ENCODE data around the gene CABLES1.

Gene CABLES1

GRCh38 chr18:23223641-23224040 is 88.4 kb downstream of the CABLES1 start:
- Mint-ChIP-seq H3K9me3 (ENCODE audit: low read depth) (no peaks in the 10 kb centered on the region), H3K36me3 (no peaks in the 10 kb centered on the region), H3K4me1 (ENCODE audit: low read depth) (peaks cover 3% of the 10 kb centered on the region), H3K4me3 (no peak overlapping the region), H3K27ac (no peak overlapping the region), H3K27me3 (no peaks in the 10 kb centered on the region)

GRCh38 chr18:23225503-23225902 is 90.2 kb downstream of the CABLES1 start:
- no peaks in the 10 kb centered on the region for H3K36me3 Mint-ChIP-seq
- H3K27ac Mint-ChIP-seq = no peak overlapping the region
- peaks cover 11% of the 10 kb centered on the region for H3K4me1 Mint-ChIP-seq (ENCODE audit: low read depth)
- no peak overlapping the region for H3K4me3 Mint-ChIP-seq
- no peaks in the 10 kb centered on the region for H3K27me3 Mint-ChIP-seq
- no peaks in the 10 kb centered on the region for H3K9me3 Mint-ChIP-seq (ENCODE audit: low read depth)

- H3K27ac Mint-ChIP-seq = no peak overlapping the region
- H3K27me3 Mint-ChIP-seq = no peaks in the 10 kb centered on the region
- H3K4me3 Mint-ChIP-seq = no peak overlapping the region
- peaks cover 19% of the 10 kb centered on the region for H3K4me1 Mint-ChIP-seq (ENCODE audit: low read depth)
- no peaks in the 10 kb centered on the region for H3K9me3 Mint-ChIP-seq (ENCODE audit: low read depth)
- H3K36me3 Mint-ChIP-seq = no peaks in the 10 kb centered on the region
These were observed 91.1 kb downstream of the CABLES1 start for GRCh38 chr18:23226391-23226790.

- Mint-ChIP-seq H3K27me3 (no peaks in the 10 kb centered on the region), H3K36me3 (no peaks in the 10 kb centered on the region), H3K27ac (no peak overlapping the region), H3K4me3 (no peak overlapping the region), H3K4me1 (ENCODE audit: low read depth) (peaks cover 25% of the 10 kb centered on the region), H3K9me3 (ENCODE audit: low read depth) (no peaks in the 10 kb centered on the region)
These were observed 91.8 kb downstream of the CABLES1 start for GRCh38 chr18:23226930-23227725.

- no peaks in the 10 kb centered on the region for H3K36me3 Mint-ChIP-seq
- H3K27ac Mint-ChIP-seq = no peak overlapping the region
- peaks cover 29% of the 10 kb centered on the region for H3K4me1 Mint-ChIP-seq (ENCODE audit: low read depth)
- no peaks in the 10 kb centered on the region for H3K9me3 Mint-ChIP-seq (ENCODE audit: low read depth)
- H3K27me3 Mint-ChIP-seq = no peaks in the 10 kb centered on the region
- no peak overlapping the region for H3K4me3 Mint-ChIP-seq
These were observed 92.4 kb downstream of the CABLES1 start for GRCh38 chr18:23227726-23228070.

GRCh38 chr18:23228102-23229061 is 93.1 kb downstream of the CABLES1 start:
- Mint-ChIP-seq H3K4me1 (ENCODE audit: low read depth) (peaks cover 29% of the 10 kb centered on the region), H3K9me3 (ENCODE audit: low read depth) (no peaks in the 10 kb centered on the region), H3K27ac (peak overlapping the region; percentile 70), H3K4me3 (peak overlapping the region; percentile 38), H3K36me3 (no peaks in the 10 kb centered on the region), H3K27me3 (no peaks in the 10 kb centered on the region)

GRCh38 chr18:23229472-23229871 is 94.2 kb downstream of the CABLES1 start:
- no peaks in the 10 kb centered on the region for H3K9me3 Mint-ChIP-seq (ENCODE audit: low read depth)
- peaks cover 29% of the 10 kb centered on the region for H3K4me1 Mint-ChIP-seq (ENCODE audit: low read depth)
- peak overlapping the region; percentile 28 for H3K27ac Mint-ChIP-seq
- no peaks in the 10 kb centered on the region for H3K27me3 Mint-ChIP-seq
- no peaks in the 10 kb centered on the region for H3K36me3 Mint-ChIP-seq
- H3K4me3 Mint-ChIP-seq = no peak overlapping the region

- no peak overlapping the region for H3K4me3 Mint-ChIP-seq
- H3K4me1 Mint-ChIP-seq (ENCODE audit: low read depth) = peaks cover 29% of the 10 kb centered on the region
- H3K36me3 Mint-ChIP-seq = no peaks in the 10 kb centered on the region
- no peaks in the 10 kb centered on the region for H3K27me3 Mint-ChIP-seq
- H3K27ac Mint-ChIP-seq = peak overlapping the region; percentile 84
- no peaks in the 10 kb centered on the region for H3K9me3 Mint-ChIP-seq (ENCODE audit: low read depth)
These were observed 95.4 kb downstream of the CABLES1 start for GRCh38 chr18:23230686-23231085.

GRCh38 chr18:23231340-23232021 is 96.2 kb downstream of the CABLES1 start:
- Mint-ChIP-seq H3K4me3 (peak overlapping the region; percentile 67), H3K4me1 (ENCODE audit: low read depth) (peaks cover 29% of the 10 kb centered on the region), H3K36me3 (no peaks in the 10 kb centered on the region), H3K9me3 (ENCODE audit: low read depth) (no peaks in the 10 kb centered on the region), H3K27me3 (no peaks in the 10 kb centered on the region), H3K27ac (peak overlapping the region; percentile 95)

GRCh38 chr18:23232331-23232730 is 97.0 kb downstream of the CABLES1 start:
- Mint-ChIP-seq H3K27me3 (no peaks in the 10 kb centered on the region), H3K4me3 (no peak overlapping the region), H3K27ac (peak overlapping the region; percentile 55), H3K4me1 (ENCODE audit: low read depth) (peaks cover 29% of the 10 kb centered on the region), H3K36me3 (no peaks in the 10 kb centered on the region), H3K9me3 (ENCODE audit: low read depth) (no peaks in the 10 kb centered on the region)

GRCh38 chr18:23234619-23235018 is 99.3 kb downstream of the CABLES1 start:
- Mint-ChIP-seq H3K27ac (peak overlapping the region; percentile 70), H3K36me3 (peaks cover 2% of the 10 kb centered on the region), H3K4me1 (ENCODE audit: low read depth) (peaks cover 30% of the 10 kb centered on the region), H3K27me3 (no peaks in the 10 kb centered on the region), H3K4me3 (no peak overlapping the region), H3K9me3 (ENCODE audit: low read depth) (no peaks in the 10 kb centered on the region)

- Mint-ChIP-seq H3K36me3 (peaks cover 2% of the 10 kb centered on the region), H3K27me3 (no peaks in the 10 kb centered on the region), H3K9me3 (ENCODE audit: low read depth) (no peaks in the 10 kb centered on the region), H3K27ac (no peak overlapping the region), H3K4me3 (no peak overlapping the region), H3K4me1 (ENCODE audit: low read depth) (peaks cover 28% of the 10 kb centered on the region)
These were observed 100.1 kb downstream of the CABLES1 start for GRCh38 chr18:23235336-23235735.

GRCh38 chr18:23235860-23236259 is 100.6 kb downstream of the CABLES1 start:
- no peak overlapping the region for H3K4me3 Mint-ChIP-seq
- H3K36me3 Mint-ChIP-seq = peaks cover 2% of the 10 kb centered on the region
- H3K9me3 Mint-ChIP-seq (ENCODE audit: low read depth) = no peaks in the 10 kb centered on the region
- no peak overlapping the region for H3K27ac Mint-ChIP-seq
- H3K4me1 Mint-ChIP-seq (ENCODE audit: low read depth) = peaks cover 24% of the 10 kb centered on the region
- H3K27me3 Mint-ChIP-seq = no peaks in the 10 kb centered on the region

- Mint-ChIP-seq H3K4me1 (ENCODE audit: low read depth) (peaks cover 14% of the 10 kb centered on the region), H3K27me3 (no peaks in the 10 kb centered on the region), H3K4me3 (no peak overlapping the region), H3K36me3 (peaks cover 2% of the 10 kb centered on the region), H3K27ac (no peak overlapping the region), H3K9me3 (ENCODE audit: low read depth) (no peaks in the 10 kb centered on the region)
These were observed 101.7 kb downstream of the CABLES1 start for GRCh38 chr18:23236876-23237468.
